ENCODE results near the gene ADGRV1.
"Not testable (repeated sequence)": the region's sequence is repeated elsewhere in the genome, so short reads cannot be mapped to it uniquely, and the experiment has no call there.

ADGRV1 gene

GRCh38 chr5:90553711-90554110 lies 4.9 kb upstream of the ADGRV1 start:
- DNase-seq: no peak

- no peak for DNase-seq
Measured at GRCh38 chr5:90554358-90555006, 4.1 kb upstream of the ADGRV1 start.

DNA sequence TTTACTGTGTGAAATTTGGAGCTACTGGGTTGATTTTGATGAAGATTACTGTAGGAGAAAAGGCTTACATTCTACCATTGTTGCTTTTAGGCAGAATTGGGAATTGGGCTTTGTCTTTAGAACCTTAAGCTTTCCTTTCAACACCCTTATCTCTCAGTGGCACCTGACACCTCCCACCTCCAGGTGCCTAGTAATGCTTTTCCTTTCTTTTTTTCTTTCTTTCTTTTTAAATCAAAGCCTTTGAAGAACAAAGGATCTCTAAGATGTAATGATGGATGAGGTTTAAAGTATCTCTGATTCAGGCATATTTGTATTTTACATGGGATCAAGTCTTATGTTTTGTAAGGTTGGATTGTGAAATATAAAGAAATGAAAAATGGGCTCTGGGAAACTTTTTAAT lies 2.9 kb upstream of the ADGRV1 start:
- DNase-seq: no peak

DNA sequence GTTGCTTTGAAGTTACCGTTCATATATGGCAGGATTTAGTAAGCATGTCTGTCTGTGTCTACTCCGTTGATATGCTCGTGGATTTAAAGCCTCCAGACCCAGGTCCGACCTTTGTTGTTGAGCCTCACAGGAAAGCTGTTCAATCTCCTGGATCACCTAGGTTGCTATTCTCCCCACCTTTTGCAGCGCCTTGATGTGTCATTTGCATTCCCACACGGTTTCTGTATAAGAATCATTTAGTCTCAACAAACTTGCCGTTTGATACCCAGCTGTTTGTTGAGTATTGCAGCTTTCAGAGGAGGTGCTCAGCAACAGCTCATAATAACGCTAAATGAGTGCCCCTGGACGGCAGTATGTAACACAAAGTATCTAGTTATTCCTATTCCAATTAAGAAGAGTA lies 1.2 kb upstream of the ADGRV1 start:
- no peak for DNase-seq

DNA sequence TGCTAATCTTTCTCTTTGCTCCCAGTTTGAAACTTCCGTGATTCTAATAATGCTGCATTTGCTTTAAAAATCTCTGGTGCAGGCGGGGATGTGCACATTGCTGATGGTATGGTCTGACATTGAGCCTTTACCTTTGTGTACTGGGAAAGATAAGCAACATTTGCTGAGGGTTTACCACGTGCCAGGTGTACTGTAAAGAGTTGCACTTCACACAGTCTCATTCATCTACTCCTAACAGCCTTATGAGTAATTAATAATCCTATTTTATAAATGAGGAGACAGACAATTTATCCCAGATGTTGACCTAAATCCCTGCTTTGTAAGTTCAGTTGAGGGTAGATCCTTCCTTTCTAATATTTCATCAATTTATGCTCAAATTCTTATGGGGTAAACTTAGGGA lies 726 bp upstream of the ADGRV1 start:
- DNase-seq: no peak

- no peak for DNase-seq
Measured at GRCh38 chr5:90560771-90561170, 2.2 kb downstream of the ADGRV1 start.

- no peak for DNase-seq
Measured at GRCh38 chr5:90561766-90562165, 3.2 kb downstream of the ADGRV1 start.

- DNase-seq: peak; percentile 31 to 65
Measured at GRCh38 chr5:90562341-90562740, 3.7 kb downstream of the ADGRV1 start.

GRCh38 chr5:90563108-90563507 lies 4.5 kb downstream of the ADGRV1 start:
- DNase-seq: peak; percentile 69 to 81

- DNase-seq: no peak
Measured at GRCh38 chr5:90565491-90565890, 6.9 kb downstream of the ADGRV1 start.

DNA sequence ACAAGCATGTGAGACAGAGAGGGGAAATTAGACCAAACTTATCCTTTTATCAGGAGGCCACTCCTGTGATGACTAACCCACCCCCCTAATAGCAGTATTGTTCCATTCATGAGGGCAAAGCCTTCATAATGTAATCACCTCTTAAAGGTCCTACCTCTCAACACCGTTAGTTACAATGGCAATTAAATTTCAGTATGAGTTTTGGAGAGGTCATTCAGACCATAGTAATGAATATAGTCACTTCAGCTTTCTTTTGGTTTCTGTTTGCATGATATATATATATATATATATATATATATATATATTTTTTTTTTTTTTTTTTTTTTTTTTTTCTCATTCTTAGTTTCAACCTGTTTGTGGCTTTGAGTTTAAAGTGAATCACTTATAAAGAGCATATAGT lies 10.5 kb downstream of the ADGRV1 start:
- DNase-seq: no peak

DNA sequence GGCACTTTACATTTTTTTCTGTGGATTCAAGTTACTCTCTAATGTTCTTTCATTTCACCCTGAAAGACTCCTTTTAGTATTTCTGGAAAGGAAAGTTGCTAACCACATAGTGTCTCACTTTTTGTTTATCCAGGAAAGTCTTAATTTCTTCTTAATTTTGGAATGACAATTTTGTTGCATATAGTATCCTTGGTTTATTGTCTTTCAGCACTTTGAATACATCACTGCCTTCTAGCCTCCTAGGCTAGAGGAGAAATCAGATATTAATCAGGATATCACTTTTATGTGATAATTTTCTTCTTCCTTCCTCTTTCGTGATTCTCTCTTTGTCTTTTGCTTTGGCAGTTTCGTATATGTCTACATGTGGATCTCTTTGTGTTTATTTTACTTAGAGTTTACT lies 11.4 kb downstream of the ADGRV1 start:
- no peak for DNase-seq

DNA sequence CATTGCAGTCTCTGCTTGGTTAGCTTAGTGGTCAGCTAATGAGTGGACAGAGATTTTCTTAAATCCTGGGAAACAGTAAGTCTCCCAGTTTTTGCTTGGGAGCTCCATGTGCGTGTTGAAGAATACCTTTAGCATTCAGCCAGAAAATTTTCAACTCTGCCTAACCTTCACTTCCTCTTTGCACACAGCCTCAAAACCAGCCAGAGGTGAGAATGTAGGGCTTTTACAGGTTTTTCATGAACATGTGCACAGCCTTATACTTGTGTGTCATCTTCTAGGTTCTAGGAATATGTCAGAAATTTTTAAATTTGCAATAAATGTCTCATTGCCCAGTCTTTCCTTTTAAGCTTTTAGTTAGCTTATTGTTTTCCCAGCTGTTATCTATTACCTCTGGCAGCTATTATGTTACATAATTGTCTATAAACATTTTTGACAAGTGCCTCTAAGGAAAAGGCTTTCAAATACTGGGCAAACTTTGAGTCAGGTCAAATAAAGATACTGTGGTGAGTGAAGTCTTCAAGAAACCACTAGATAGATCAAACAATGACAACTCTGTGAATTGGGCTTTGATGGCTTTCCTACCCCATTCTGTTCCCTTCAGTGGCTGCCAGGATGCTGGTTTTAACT lies 12.7 kb downstream of the ADGRV1 start:
- no peak for DNase-seq

DNA sequence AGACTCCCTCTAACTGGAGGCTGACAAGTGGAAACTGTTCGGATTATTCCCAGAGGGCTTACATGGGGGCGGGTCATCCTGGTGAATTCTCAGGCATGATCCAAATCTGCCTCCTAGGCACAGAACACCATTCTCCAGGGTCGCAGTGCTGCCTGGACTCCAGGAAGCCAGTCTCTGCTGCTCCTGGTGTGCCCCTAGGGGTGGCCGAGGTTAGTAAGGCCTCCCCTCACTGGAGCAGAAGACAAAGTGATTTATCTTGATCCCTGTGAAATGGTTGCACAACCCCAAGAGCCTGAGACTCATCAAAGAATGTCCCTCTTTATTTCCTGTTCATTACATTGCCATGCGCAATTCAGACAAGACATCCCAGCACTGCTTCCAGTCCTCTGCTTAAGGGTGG lies 17.1 kb downstream of the ADGRV1 start:
- DNase-seq: no peak

- DNase-seq: not testable (repeated sequence)
Measured at GRCh38 chr5:90576566-90576965, 18.0 kb downstream of the ADGRV1 start.

DNA sequence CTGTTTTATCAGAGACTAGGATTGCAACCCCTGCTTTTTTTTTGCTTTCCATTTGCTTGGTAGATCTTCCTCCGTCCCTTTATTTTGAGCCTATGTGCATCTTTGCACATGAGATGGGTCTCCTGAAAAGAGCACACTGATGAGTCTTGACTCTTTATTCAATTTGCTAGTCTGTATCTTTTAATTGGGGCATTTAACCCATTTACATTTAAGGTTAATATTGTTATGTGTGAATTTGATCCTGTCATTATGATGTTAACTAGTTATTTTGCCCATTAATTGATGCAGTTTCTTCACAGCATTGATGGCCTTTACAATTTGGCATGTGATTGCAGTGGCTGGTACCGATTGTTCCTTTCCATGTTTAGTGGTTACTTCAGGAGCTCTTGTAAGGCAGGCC lies 21.3 kb downstream of the ADGRV1 start:
- DNase-seq: not testable (repeated sequence)

- no peak for DNase-seq
Measured at GRCh38 chr5:90581956-90582355, 23.4 kb downstream of the ADGRV1 start.

DNA sequence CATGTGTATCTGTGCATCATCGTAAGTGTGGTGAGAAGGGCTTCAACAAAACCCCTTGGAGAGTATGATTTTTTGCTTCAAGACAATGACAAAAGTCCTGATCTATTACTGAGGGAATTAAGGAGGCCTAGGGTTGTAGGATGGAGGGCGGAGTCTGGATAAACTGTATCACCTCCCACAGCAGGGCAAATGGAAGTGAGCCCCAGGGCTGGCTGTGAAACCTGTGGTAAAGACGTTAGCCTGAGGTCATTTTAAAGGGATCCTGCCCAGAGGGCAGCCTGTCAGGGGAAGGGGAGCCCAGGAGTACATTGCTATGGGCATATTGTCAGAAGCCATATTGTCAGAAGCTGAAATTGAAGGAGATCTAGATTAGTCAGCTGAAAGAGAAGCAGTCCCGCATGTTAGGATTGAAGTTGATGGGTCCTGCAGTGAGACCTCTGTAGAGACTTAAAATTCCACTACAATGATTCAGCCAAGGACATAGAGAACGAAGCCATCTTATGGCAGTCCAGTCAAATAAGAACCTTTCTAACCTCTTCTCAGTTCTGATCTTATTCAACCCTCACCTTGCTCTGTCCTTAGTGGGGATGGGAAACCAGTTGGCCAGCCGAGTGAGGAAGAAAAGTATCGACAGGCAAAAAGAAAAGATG lies 26.9 kb downstream of the ADGRV1 start:
- DNase-seq: no peak

- DNase-seq: no peak
Measured at GRCh38 chr5:90586469-90586868, 27.9 kb downstream of the ADGRV1 start.

GRCh38 chr5:90590170-90590569 lies 31.6 kb downstream of the ADGRV1 start:
- DNase-seq: no peak

- DNase-seq: not testable (repeated sequence)
Measured at GRCh38 chr5:90593083-90593482, 34.5 kb downstream of the ADGRV1 start.

GRCh38 chr5:90595766-90596165 lies 37.2 kb downstream of the ADGRV1 start:
- not testable (repeated sequence) for DNase-seq

- no peak for DNase-seq
Measured at GRCh38 chr5:90598293-90598692, 39.7 kb downstream of the ADGRV1 start.

DNA sequence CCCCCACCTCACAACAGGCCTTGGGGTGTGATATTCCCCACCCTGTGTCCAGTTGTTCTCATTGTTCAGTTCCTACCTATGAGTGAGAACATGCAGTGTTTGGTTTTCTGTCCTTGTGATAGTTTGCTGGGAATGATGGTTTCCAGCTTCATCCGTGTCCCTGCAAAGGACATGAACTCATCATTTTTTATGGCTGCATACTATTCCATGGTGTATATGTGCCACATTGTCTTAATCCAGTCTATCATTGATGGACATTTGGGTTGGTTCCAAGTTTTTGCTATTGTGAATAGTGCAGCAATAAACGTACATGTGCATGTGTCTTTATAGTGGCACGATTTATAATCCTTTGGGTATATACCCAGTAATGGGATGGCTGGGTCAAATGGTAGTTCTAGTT lies 41.7 kb downstream of the ADGRV1 start:
- not testable (repeated sequence) for DNase-seq
